Right kidney (tissue), 1 donor: ENCODE results near the gene MVB12B.
"Not testable (repeated sequence)": the region's sequence is repeated elsewhere in the genome, so short reads cannot be mapped to it uniquely, and the experiment has no call there.

Source experiments
- DNase-seq: peaks from one replicate; pipeline ENCODE4 v3.0.0-alpha.2; 2016

MVB12B gene

DNA sequence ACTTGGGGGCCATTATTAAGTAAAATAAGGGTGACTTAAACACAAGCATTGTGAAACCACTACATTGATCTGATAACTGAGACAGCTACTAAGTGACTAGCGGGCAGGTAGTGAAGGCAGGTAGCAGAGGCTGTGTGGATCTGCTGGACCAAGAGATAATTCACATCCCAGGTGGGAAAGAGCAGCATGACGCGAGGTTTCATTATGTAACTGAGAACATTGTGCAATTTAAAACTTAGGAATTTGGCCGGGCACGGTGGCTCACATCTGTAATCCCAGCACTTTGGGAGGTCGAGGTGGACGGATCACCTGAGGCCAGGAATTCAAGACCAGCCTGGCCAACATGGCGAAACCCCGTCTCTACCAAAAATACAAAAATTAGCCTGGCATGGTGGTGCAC, 213.8 kb downstream of the MVB12B start:
- not testable (repeated sequence) for DNase-seq

DNA sequence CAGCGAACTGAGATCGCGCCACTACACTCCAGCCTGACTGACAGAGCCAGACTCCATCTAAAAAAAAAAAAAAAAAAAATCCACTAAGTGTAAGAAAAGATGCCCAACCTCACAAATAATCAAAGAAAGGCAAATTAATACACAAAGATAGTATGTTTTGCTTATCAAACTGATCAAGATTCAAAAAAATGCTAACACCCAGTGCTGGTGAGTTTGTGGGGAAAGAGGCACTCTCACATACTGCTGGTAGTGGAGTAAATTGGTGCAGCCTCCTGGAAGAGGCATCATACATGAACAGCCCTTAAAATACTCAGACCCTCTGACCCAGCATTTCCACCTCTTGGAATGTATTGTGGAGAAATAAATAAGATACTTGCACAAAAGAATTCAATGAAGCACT, 216.9 kb downstream of the MVB12B start:
- DNase-seq, result no peak

- DNase-seq, result no peak
Observed at GRCh38 chr9:126545106-126545505, 218.5 kb downstream of the MVB12B start.

GRCh38 chr9:126546036-126546435, 219.4 kb downstream of the MVB12B start:
- DNase-seq, result no peak

DNA sequence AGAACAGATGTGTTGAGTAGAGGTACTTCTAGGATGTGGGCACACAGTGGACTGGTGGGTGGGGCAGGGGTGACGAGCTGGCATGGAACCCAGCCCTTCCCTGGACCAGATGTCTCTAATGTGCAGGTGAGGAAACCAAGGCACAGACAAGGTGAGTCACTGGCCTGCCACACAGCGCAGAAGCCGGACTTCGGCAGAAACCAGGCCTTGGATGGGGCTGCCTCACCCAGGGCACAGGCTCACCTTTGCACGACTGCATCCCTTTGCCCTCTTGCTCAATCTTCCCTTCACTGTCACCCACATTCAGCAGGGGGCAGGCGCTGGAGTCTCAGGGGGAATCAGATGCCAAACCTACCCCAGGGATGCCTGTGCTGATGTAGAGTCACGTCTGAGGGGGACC, 221.7 kb downstream of the MVB12B start:
- no peak for DNase-seq

GRCh38 chr9:126549246-126550006, 222.8 kb downstream of the MVB12B start:
- no peak for DNase-seq

DNA sequence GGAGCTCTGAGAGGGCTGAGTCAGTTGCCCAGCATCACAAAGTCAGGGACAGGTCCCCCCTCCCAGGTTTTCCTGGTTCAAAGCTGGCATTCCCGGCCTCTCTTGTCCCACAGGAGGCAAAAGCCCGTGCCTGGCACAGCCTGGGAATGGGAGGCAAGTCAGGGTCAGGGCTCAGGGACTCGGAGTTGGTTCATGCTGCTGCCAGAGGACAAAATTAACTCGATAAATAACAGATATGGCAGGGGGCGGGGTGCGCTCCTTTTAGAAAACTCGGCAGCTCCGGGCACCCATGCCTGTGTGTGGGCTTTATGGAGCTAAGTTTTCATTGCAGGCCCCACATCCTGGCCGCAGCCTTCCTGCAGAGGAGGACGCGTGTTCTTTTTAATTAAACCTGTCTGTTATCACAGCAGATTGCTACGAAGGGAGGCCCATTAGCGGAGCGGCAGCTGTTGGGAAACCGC, 224.3 kb downstream of the MVB12B start:
- no peak for DNase-seq

DNA sequence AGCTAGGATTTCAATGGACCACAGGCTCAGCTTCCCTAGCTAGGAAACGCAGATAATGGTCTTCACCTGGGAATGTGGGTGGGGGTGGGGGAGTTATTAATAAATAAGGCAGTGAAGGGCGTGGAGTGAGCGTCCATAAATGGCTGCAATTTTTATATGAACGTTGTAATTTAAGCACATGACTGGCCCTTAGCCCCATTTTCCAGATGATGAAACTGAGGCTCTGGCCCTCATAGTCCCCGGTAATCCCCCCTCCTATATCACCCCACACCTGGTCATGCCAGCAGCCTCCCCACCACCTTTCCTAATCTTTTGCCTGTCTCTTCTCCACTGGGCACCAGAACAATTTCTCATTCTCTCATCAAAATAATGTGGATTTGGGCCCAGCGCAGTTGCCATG, 225.2 kb downstream of the MVB12B start:
- no peak for DNase-seq

GRCh38 chr9:126554292-126554691, 227.7 kb downstream of the MVB12B start:
- DNase-seq, result no peak

DNA sequence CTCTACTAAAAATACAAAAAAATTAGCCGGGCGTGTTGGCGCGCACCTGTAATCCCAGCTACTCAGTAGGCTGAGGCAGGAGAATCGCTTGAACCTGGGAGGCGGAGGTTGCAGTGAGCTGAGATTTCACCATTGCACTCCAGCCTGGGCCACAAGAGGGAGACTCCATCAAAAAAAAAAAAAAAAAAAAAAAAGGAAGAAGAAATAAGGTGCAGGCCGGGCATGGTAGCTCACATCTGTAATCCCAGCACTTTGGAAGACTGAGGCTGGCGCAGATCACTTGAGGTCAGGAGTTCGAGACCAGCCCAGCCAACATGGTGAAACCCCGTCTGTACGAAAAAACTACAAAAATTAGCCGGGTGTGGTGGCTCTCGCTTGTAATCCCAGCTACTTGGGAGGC, 228.8 kb downstream of the MVB12B start:
- DNase-seq, result not testable (repeated sequence)
